ENCODE results near the gene TGFBR1.
"Not testable (repeated sequence)": the region's sequence is repeated elsewhere in the genome, so short reads cannot be mapped to it uniquely, and the experiment has no call there.

TGFBR1 gene

GRCh38 chr9:99095565-99095964 is 9.3 kb upstream of the TGFBR1 start:
- Histone ChIP-seq H3K36me3 (replicated peaks; ENCODE audit: insufficient read depth, low read length) (no peaks in the 10 kb centered on the region), H3K79me2 (ENCODE audit: low read length) (no peaks in the 10 kb centered on the region), H3K9me2 (replicated peaks; ENCODE audit: insufficient read depth, low read length) (no peaks in the 10 kb centered on the region), H3K9ac (ENCODE audit: low read length) (no peak overlapping the region), H3K27me3 (replicated peaks; ENCODE audit: insufficient read depth, low read length) (no peaks in the 10 kb centered on the region), H3K4me1 (ENCODE audit: low read length) (no peaks in the 10 kb centered on the region), H3K4me3 (ENCODE audit: low read length) (no peak overlapping the region), H3F3A (ENCODE audit: insufficient read depth, low read length) (no peaks in the 10 kb centered on the region), H4K20me1 (ENCODE audit: insufficient read depth, low read length) (no peaks in the 10 kb centered on the region), H3K4me2 (ENCODE audit: low read depth, low read length) (no peak overlapping the region), H3K9me3 (replicated peaks; ENCODE audit: insufficient read depth, low read length) (no peaks in the 10 kb centered on the region), H2AFZ (ENCODE audit: low read length) (no peak overlapping the region), H3K27ac (ENCODE audit: low read length) (no peak overlapping the region)
- no peak for TF ChIP-seq CTCF (IDR thresholded peaks at IDR 0.05; ENCODE audit: low read length)
- no peak for TF ChIP-seq EZH2 (optimal IDR thresholded peaks at IDR 0.05; ENCODE audit: low read depth, low read length)
- TF ChIP-seq EZH2phosphoT487 (IDR thresholded peaks at IDR 0.05; ENCODE audit: low read length): no peak
- DNase-seq: no peak

GRCh38 chr9:99096409-99096808 is 8.5 kb upstream of the TGFBR1 start:
- Histone ChIP-seq H3F3A (ENCODE audit: insufficient read depth, low read length) (no peaks in the 10 kb centered on the region), H3K9ac (ENCODE audit: low read length) (no peak overlapping the region), H3K9me2 (replicated peaks; ENCODE audit: insufficient read depth, low read length) (no peaks in the 10 kb centered on the region), H3K4me2 (ENCODE audit: low read depth, low read length) (no peak overlapping the region), H3K36me3 (replicated peaks; ENCODE audit: insufficient read depth, low read length) (no peaks in the 10 kb centered on the region), H3K79me2 (ENCODE audit: low read length) (no peaks in the 10 kb centered on the region), H3K4me1 (ENCODE audit: low read length) (no peaks in the 10 kb centered on the region), H4K20me1 (ENCODE audit: insufficient read depth, low read length) (no peaks in the 10 kb centered on the region), H2AFZ (ENCODE audit: low read length) (no peak overlapping the region), H3K9me3 (replicated peaks; ENCODE audit: insufficient read depth, low read length) (no peaks in the 10 kb centered on the region), H3K27me3 (replicated peaks; ENCODE audit: insufficient read depth, low read length) (no peaks in the 10 kb centered on the region), H3K27ac (ENCODE audit: low read length) (no peak overlapping the region), H3K4me3 (ENCODE audit: low read length) (no peak overlapping the region)
- DNase-seq: no peak
- TF ChIP-seq EZH2phosphoT487 (IDR thresholded peaks at IDR 0.05; ENCODE audit: low read length): no peak
- no peak for TF ChIP-seq CTCF (IDR thresholded peaks at IDR 0.05; ENCODE audit: low read length)
- no peak for TF ChIP-seq EZH2 (optimal IDR thresholded peaks at IDR 0.05; ENCODE audit: low read depth, low read length)

- not testable (repeated sequence) for H3K9me3 ChIP-seq (replicated peaks; ENCODE audit: insufficient read depth, low read length); H3K4me2 ChIP-seq (ENCODE audit: low read depth, low read length); DNase-seq; H3F3A ChIP-seq (ENCODE audit: insufficient read depth, low read length); H3K27ac ChIP-seq (ENCODE audit: low read length); H3K79me2 ChIP-seq (ENCODE audit: low read length); H3K4me3 ChIP-seq (ENCODE audit: low read length); H3K27me3 ChIP-seq (replicated peaks; ENCODE audit: insufficient read depth, low read length); H3K4me1 ChIP-seq (ENCODE audit: low read length); H3K36me3 ChIP-seq (replicated peaks; ENCODE audit: insufficient read depth, low read length); H3K9me2 ChIP-seq (replicated peaks; ENCODE audit: insufficient read depth, low read length); H4K20me1 ChIP-seq (ENCODE audit: insufficient read depth, low read length); H3K9ac ChIP-seq (ENCODE audit: low read length); H2AFZ ChIP-seq (ENCODE audit: low read length)
These were observed 4.9 kb upstream of the TGFBR1 start for GRCh38 chr9:99099806-99100585.

DNA sequence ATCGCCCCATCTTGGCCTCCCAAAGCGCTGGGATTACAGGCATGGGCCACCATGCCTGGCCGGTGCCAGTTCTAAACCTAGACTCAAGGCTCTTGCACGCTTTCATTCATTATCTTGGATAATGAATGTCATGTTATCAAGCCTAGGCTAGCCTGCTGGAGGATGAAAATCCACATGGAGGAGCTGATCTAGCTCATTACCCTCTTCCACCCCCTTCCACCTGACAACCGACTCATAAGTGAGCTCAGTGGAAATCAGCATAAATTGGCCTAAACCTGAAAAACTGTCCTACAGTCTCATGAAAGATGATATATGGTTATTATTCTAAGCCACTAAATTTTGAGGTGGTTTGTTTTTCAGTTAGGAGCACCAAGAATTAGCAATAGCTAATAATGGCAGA is 3.6 kb upstream of the TGFBR1 start:
- Histone ChIP-seq H4K20me1 (ENCODE audit: insufficient read depth, low read length) (no peaks in the 10 kb centered on the region), H3K27ac (ENCODE audit: low read length) (no peak overlapping the region), H3K27me3 (replicated peaks; ENCODE audit: insufficient read depth, low read length) (no peaks in the 10 kb centered on the region; the same call in 1 of the 2 replicates), H3K4me2 (ENCODE audit: low read depth, low read length) (no peak overlapping the region), H2AFZ (ENCODE audit: low read length) (no peak overlapping the region), H3K4me1 (ENCODE audit: low read length) (no peaks in the 10 kb centered on the region), H3K79me2 (ENCODE audit: low read length) (0 out of 2 replicates have a peak, but pooled peaks cover 6% of the 10 kb centered on the region), H3K9ac (ENCODE audit: low read length) (no peak overlapping the region), H3K4me3 (ENCODE audit: low read length) (no peak overlapping the region), H3K9me2 (replicated peaks; ENCODE audit: insufficient read depth, low read length) (no peaks in the 10 kb centered on the region), H3K9me3 (replicated peaks; ENCODE audit: insufficient read depth, low read length) (no peaks in the 10 kb centered on the region), H3F3A (ENCODE audit: insufficient read depth, low read length) (0 out of 2 replicates have a peak, but pooled peaks cover 5% of the 10 kb centered on the region), H3K36me3 (replicated peaks; ENCODE audit: insufficient read depth, low read length) (no peaks in the 10 kb centered on the region)
- DNase-seq: no peak
- TF ChIP-seq EZH2phosphoT487 (IDR thresholded peaks at IDR 0.05; ENCODE audit: low read length) (no peak), EZH2 (optimal IDR thresholded peaks at IDR 0.05; ENCODE audit: low read depth, low read length) (no peak), CTCF (IDR thresholded peaks at IDR 0.05; ENCODE audit: low read length) (no peak)

Data from MM.1S (cell line).